ENCODE data around the gene TRIM28. TPM values are rescaled to one million over a fixed set of nuclear protein-coding genes. Genes with fewer than 3 reads are reported as not detected.
"Not testable (repeated sequence)": the region's sequence is repeated elsewhere in the genome, so short reads cannot be mapped to it uniquely, and the experiment has no call there.

TRIM28 gene
- total RNA-seq, 2 experiments from 2014 or later, result 476 to 528 TPM

GRCh38 chr19:58520257-58520599, 23.6 kb upstream of the TRIM28 start:
- DNase-seq (no peak), ATAC-seq (no peak)
- POLR2A ChIA-PET, result interaction anchor here (1.0 to 3.9 kb wide), 13 partner anchors 8 to 337 kb away, joined by 3 to 31 read pairs (median 5); partner anchors contain the start of genes CHMP2A, TRIM28, ZNF132 and ZNF446
- Mint-ChIP-seq H3K4me1 (ENCODE audit: low read depth) (peaks cover 37% of the 10 kb centered on the region), H3K36me3 (ENCODE audit: low read depth) (peaks cover 20% of the 10 kb centered on the region), H3K4me3 (peak overlapping the region; percentile 96), H3K27ac (peak overlapping the region; percentile 97), H3K27me3 (ENCODE audit: low read depth) (no peaks in the 10 kb centered on the region), H3K9me3 (ENCODE audit: insufficient read depth) (no peaks in the 10 kb centered on the region)
- CTCF ChIA-PET, result interaction anchor here (0.7 to 5.6 kb wide), 38 partner anchors 9 to 337 kb away, joined by 3 to 94 read pairs (median 5); partner anchors contain the start of genes CHMP2A, TRIM28, UBE2M and ZNF274

- Mint-ChIP-seq H3K36me3 (ENCODE audit: low read depth) (peaks cover 9% of the 10 kb centered on the region), H3K4me1 (ENCODE audit: low read depth) (peaks cover 27% of the 10 kb centered on the region), H3K4me3 (no peak overlapping the region), H3K9me3 (ENCODE audit: insufficient read depth) (no peaks in the 10 kb centered on the region), H3K27me3 (ENCODE audit: low read depth) (no peaks in the 10 kb centered on the region), H3K27ac (peak overlapping the region; percentile 28)
- ChIA-PET POLR2A (interaction anchor here (1.2 to 3.5 kb wide), 2 partner anchors 23 to 54 kb away, joined by 4 to 18 read pairs; no protein-coding TSS in a partner anchor), CTCF (interaction anchor here (1.5 to 5.6 kb wide), 6 partner anchors 14 to 62 kb away, joined by 4 to 94 read pairs (median 44); partner anchors contain the start of genes CHMP2A and TRIM28)
- DNase-seq, result no peak
- no peak for ATAC-seq
Observed at GRCh38 chr19:58521651-58522050, 22.2 kb upstream of the TRIM28 start.

- no peak for ATAC-seq
- no peak overlapping the region for H3K4me3 Mint-ChIP-seq
- DNase-seq, result no peak
- ChIA-PET CTCF (interaction anchor here (1.2 kb wide), 2 partner anchors 53 to 58 kb away, joined by 3 to 4 read pairs; no protein-coding TSS in a partner anchor), POLR2A (no interaction called here)
- H3K27ac Mint-ChIP-seq, result no peak overlapping the region
- H3K27me3 Mint-ChIP-seq (ENCODE audit: low read depth), result no peaks in the 10 kb centered on the region
- peaks cover 22% of the 10 kb centered on the region for H3K4me1 Mint-ChIP-seq (ENCODE audit: low read depth)
- no peaks in the 10 kb centered on the region for H3K9me3 Mint-ChIP-seq (ENCODE audit: insufficient read depth)
- H3K36me3 Mint-ChIP-seq (ENCODE audit: low read depth), result peaks cover 7% of the 10 kb centered on the region
Observed at GRCh38 chr19:58522709-58523108, 21.2 kb upstream of the TRIM28 start.

GRCh38 chr19:58529405-58529804, 14.5 kb upstream of the TRIM28 start:
- DNase-seq, result no peak
- CTCF ChIA-PET, result interaction anchor here (1.3 kb wide), 1 partner anchor 9 kb away, joined by 5 read pairs; the partner anchor contains the start of gene ZBTB45
- H3K27me3 Mint-ChIP-seq (ENCODE audit: low read depth), result no peaks in the 10 kb centered on the region
- H3K36me3 Mint-ChIP-seq (ENCODE audit: low read depth), result no peaks in the 10 kb centered on the region
- H3K4me1 Mint-ChIP-seq (ENCODE audit: low read depth), result no peaks in the 10 kb centered on the region
- H3K4me3 Mint-ChIP-seq, result no peak overlapping the region
- H3K27ac Mint-ChIP-seq, result no peak overlapping the region
- POLR2A ChIA-PET, result interaction anchor here (1.3 kb wide), 2 partner anchors 10 to 15 kb away, joined by 4 to 6 read pairs; partner anchors contain the start of genes TRIM28 and ZBTB45
- ATAC-seq, result no peak
- H3K9me3 Mint-ChIP-seq (ENCODE audit: insufficient read depth), result no peaks in the 10 kb centered on the region

GRCh38 chr19:58531034-58531840, 12.6 kb upstream of the TRIM28 start:
- Mint-ChIP-seq H3K4me3 (no peak overlapping the region), H3K27me3 (ENCODE audit: low read depth) (no peaks in the 10 kb centered on the region), H3K36me3 (ENCODE audit: low read depth) (no peaks in the 10 kb centered on the region), H3K27ac (no peak overlapping the region), H3K9me3 (ENCODE audit: insufficient read depth) (no peaks in the 10 kb centered on the region), H3K4me1 (ENCODE audit: low read depth) (no peaks in the 10 kb centered on the region)
- CTCF ChIA-PET, result no interaction called here
- ATAC-seq (no peak), DNase-seq (no peak)
- POLR2A ChIA-PET, result no interaction called here

GRCh38 chr19:58535857-58536256, 8.0 kb upstream of the TRIM28 start:
- Mint-ChIP-seq H3K9me3 (ENCODE audit: insufficient read depth) (no peaks in the 10 kb centered on the region), H3K4me1 (ENCODE audit: low read depth) (peaks cover 11% of the 10 kb centered on the region), H3K36me3 (ENCODE audit: low read depth) (no peaks in the 10 kb centered on the region), H3K4me3 (no peak overlapping the region), H3K27me3 (ENCODE audit: low read depth) (peaks cover 8% of the 10 kb centered on the region), H3K27ac (no peak overlapping the region)
- no peak for ATAC-seq
- DNase-seq, result no peak
- ChIA-PET CTCF (interaction anchor here (0.8 to 6.3 kb wide), 2 partner anchors 16 to 22 kb away, joined by 3 to 49 read pairs; partner anchors contain the start of gene ZBTB45), POLR2A (no interaction called here)

- Mint-ChIP-seq H3K9me3 (ENCODE audit: insufficient read depth) (no peaks in the 10 kb centered on the region), H3K36me3 (ENCODE audit: low read depth) (no peaks in the 10 kb centered on the region), H3K27ac (no peak overlapping the region), H3K4me3 (peak overlapping the region; percentile 68), H3K4me1 (ENCODE audit: low read depth) (peaks cover 11% of the 10 kb centered on the region), H3K27me3 (ENCODE audit: low read depth) (peaks cover 13% of the 10 kb centered on the region)
- no peak for DNase-seq
- no peak for ATAC-seq
- ChIA-PET POLR2A (interaction anchor here (1.3 kb wide), 1 partner anchor 17 kb away, joined by 5 read pairs; the partner anchor contains the start of gene ZBTB45), CTCF (interaction anchor here (6.3 kb wide), 1 partner anchor 17 kb away, joined by 49 read pairs; the partner anchor contains the start of gene ZBTB45)
Observed at GRCh38 chr19:58536852-58537798, 6.7 kb upstream of the TRIM28 start.

- peaks cover 20% of the 10 kb centered on the region for H3K27me3 Mint-ChIP-seq (ENCODE audit: low read depth)
Observed at GRCh38 chr19:58538257-58539168, 5.4 kb upstream of the TRIM28 start.

GRCh38 chr19:58539169-58539559, 4.7 kb upstream of the TRIM28 start:
- H3K9me3 Mint-ChIP-seq (ENCODE audit: insufficient read depth); DNase-seq; POLR2A ChIA-PET; H3K27ac Mint-ChIP-seq; ATAC-seq; H3K4me3 Mint-ChIP-seq; H3K36me3 Mint-ChIP-seq (ENCODE audit: low read depth): not testable (repeated sequence)
- H3K4me1 Mint-ChIP-seq (ENCODE audit: low read depth), result peaks cover 19% of the 10 kb centered on the region
- CTCF ChIA-PET, result interaction anchor here (6.3 kb wide), 1 partner anchor 19 kb away, joined by 49 read pairs; the partner anchor contains the start of gene ZBTB45
- H3K27me3 Mint-ChIP-seq (ENCODE audit: low read depth), result peaks cover 20% of the 10 kb centered on the region

More at GRCh38 chr19:58538257-58539168, 5.4 kb upstream of the TRIM28 start:
- CTCF ChIA-PET, result interaction anchor here (6.3 kb wide), 1 partner anchor 19 kb away, joined by 49 read pairs; the partner anchor contains the start of gene ZBTB45
- DNase-seq, result peak; percentile 71
- H3K27ac Mint-ChIP-seq, result peak overlapping the region; percentile 67
- H3K9me3 Mint-ChIP-seq (ENCODE audit: insufficient read depth), result no peaks in the 10 kb centered on the region
- H3K4me3 Mint-ChIP-seq, result peak overlapping the region; percentile 68
- ATAC-seq, result peak; percentile 84
- no peaks in the 10 kb centered on the region for H3K36me3 Mint-ChIP-seq (ENCODE audit: low read depth)
- H3K4me1 Mint-ChIP-seq (ENCODE audit: low read depth), result peaks cover 14% of the 10 kb centered on the region
- POLR2A ChIA-PET, result interaction anchor here (1.3 kb wide), 1 partner anchor 19 kb away, joined by 5 read pairs; the partner anchor contains the start of gene ZBTB45

GRCh38 chr19:58542641-58543372, 1.1 kb upstream of the TRIM28 start:
- Mint-ChIP-seq H3K27ac (peak overlapping the region; percentile 15), H3K4me1 (ENCODE audit: low read depth) (peaks cover 37% of the 10 kb centered on the region), H3K27me3 (ENCODE audit: low read depth) (peaks cover 20% of the 10 kb centered on the region), H3K36me3 (ENCODE audit: low read depth) (peaks cover 31% of the 10 kb centered on the region)
- not testable (repeated sequence) for DNase-seq; H3K4me3 Mint-ChIP-seq; H3K9me3 Mint-ChIP-seq (ENCODE audit: insufficient read depth); ATAC-seq
- CTCF ChIA-PET, result interaction anchor here (0.9 to 4.4 kb wide), 4 partner anchors 12 to 38 kb away, joined by 3 to 39 read pairs (median 8); partner anchors contain the start of genes CHMP2A and ZBTB45
- POLR2A ChIA-PET, result interaction anchor here (1.0 to 3.6 kb wide), 4 partner anchors 11 to 188 kb away, joined by 3 to 51 read pairs (median 18); partner anchors contain the start of genes CHMP2A and ZBTB45
